GM19239 (cell line): ENCODE data around the gene NUDT3.
"Not testable (repeated sequence)": the region's sequence is repeated elsewhere in the genome, so short reads cannot be mapped to it uniquely, and the experiment has no call there.

Experiments used
- DNase-seq: peaks from one replicate; pipeline ENCODE4 v3.0.0; 2011; ENCODE audit warnings: low spot score; ENCODE audit not compliant: insufficient read length
- FAIRE-seq: peaks from 2 replicates; lab custom pipeline; 2011; peaks lifted over from hg19 to GRCh38; lab: Jason Lieb, UNC

The NUDT3 gene

DNA sequence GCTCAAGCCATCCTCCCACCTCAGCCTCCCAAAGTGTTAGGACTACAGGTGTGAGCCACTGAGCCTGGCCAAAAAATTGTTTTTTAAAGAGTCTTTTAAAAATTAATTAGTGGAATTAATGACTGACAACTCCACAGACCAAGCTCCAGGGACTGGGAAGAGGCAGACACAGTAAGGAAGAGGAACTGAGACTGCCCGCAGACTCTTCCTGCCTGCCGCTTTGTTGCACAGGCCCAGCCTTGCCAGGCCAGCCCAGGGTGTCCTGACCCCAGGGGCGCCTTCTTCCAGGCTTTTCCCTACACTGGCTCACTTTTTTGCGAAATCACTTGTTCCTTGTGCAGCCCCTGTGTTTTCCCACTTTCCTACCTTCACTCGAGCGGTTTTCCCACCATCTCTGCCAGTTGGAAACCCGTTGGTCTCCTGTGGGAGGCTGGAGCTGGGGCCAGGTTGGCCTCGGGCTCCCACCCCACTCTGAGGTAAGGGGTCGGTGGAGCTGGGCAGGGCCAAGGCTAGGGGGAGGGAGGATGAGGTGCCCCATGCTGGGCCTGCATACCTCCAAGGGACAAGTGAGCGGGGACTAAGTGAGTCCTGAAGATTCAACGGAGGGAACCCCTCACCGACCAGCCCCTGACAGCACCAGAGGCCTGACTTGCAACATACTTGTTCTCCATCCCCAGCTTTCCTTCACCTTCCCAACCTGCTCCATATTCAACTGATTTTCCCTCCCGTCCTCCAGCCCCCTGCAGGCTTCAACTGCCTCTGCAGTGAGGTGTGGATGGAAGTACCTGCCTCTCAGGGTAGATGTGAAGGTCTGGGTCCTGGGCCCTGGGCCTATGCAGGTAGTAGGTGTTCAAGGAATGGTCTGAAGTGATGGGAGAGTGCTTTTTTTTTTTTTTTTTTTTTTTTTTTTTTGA is 120.2 kb downstream of the NUDT3 start:
- FAIRE-seq = no peak
- no peak for DNase-seq

DNA sequence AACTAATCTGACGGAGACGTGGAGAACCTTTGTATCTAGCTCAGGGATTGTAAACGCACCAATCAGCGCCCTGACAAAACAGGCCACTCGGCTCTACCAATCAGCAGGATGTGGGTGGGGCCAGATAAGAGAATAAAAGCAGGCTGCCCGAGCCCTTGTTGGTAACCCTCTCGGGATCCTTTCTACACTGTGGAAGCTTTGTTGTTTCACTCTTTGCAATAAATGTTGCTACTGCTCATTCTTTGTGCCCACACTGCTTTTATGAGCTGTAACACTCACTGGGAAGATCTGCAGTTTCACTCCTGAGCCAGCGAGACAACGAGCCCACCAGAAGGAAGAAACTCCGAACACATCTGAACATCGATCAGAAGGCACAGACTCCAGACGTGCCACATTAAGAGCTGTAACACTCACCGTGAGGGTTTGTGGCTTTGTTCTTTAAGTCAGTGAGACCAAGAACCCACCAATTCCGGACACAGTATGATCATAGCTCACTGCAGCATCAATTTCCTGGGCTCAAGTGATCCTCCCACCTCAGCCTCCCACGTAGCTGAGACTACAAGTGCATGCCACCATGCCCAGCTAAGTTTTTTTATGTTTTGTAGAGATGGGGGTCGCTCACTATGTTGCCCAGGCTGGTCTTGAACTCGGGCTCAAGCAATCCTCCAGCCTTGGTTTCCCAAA is 122.7 kb downstream of the NUDT3 start:
- not testable (repeated sequence) for DNase-seq, FAIRE-seq

DNA sequence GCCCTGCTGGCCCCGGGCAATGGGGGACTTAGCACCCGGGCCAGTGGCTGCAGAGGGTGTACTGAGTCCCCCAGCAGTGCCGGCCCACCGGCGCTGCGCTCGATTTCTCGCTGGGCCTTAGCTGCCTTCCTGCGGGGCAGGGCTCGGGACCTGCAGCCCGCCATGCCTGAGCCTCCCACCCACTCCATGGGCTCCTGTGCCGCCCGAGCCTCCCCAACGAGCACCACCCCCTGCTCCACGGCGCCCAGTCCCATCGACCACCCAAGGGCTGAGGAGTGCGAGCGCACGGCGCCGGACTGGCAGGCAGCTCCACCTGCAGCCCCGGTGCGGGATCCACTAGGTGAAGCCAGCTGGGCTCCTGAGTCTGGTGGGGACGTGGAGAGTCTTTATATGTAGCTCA is 123.3 kb downstream of the NUDT3 start:
- FAIRE-seq, DNase-seq: not testable (repeated sequence)

DNA sequence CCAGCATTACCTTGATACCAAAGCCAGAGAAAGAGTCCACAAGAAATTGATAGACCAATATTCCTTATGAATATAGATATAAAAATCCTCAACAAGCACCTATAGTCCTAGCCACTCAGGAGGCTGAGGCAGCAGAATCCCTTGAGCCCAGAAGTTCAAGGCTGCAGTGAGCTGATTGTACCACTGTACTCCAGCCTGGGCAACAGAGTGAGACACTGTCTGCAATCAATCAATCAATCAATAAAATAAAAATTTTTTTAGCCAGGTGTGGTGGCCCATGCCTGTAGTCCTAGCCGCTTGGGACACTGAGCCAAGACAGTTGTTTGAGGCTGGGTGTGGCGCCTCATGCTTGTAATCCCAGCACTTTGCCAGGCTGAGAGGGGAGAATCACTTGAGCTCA is 124.7 kb downstream of the NUDT3 start:
- FAIRE-seq = no peak

DNA sequence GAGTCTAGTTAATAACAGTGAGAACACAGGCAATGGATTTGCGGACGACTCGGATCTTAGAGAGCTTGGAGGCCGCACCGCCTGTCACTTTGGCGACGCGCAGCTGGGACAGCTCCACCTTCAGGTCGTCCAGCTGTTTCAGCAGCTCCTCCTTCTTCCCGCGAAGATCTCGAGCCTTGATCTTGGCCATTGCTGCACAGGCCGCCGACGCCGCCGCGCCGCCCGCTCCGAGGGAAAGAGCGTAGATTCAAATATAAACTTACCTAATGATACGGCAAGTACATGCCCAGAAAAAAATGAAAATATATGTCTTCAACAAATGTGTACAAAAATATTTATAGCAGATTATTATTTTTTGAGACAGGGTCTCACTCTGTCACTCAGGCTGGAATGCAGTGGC is 129.0 kb downstream of the NUDT3 start:
- DNase-seq, FAIRE-seq: not testable (repeated sequence)

More for the DNA sequence above, 124.7 kb downstream of the NUDT3 start:
- no peak for DNase-seq

DNA sequence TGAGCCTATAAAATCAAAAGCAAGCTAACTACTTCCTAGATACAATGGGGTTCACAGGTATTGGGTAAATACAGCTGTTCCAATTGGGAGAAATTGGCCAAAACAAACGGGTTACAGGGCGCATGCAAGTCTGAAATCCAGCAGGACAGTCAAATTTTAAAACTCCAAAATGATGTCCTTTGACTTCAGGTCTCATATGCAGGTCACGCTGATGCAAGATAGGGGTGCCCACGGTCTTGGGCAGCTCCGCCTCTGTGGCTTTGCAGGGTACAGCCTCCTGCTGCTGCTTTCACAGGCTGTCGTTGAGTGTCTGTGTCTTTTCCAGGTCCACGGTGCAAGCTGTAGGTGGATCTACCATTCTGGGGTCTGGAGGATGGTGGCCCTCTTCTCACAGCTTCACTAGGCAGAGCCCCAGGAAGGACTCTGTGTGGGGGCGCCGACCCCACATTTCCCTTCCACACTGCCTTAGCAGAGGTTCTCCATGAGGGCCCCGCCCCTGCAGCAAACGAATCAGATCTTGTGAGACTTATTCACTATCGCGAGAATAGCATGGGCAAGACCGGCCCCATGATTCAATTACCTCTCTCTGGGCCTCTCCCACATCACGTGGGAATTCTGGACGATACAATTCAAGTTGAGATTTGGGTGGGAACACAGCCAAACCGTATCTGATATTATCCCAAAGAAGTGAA is 131.7 kb downstream of the NUDT3 start:
- no peak for FAIRE-seq

DNA sequence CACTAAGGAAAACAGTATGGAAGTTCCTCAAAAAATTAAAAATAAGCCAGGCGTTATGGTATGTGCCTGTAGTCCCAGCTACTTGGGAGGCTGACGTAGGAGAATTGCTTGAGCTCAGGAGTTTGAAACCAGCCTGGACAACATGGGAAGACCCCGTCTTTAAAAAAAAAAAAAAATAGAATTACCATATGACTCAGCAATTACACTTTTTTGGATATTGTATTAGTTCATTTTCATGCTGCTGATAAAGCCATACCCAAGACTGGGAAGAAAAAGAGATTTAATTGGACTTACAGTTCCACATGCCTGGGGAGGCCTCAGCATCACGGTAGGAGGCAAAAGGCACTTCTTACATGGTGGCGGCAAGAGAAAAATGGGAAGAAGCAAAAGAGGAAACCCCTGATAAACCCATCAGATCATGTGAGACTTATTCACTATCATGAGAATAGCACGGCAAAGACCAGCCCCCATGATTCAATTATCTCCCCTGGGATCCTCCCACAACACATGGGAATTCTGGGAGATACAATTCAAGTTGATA is 132.9 kb downstream of the NUDT3 start:
- FAIRE-seq = no peak
- no peak for DNase-seq

More for the DNA sequence above, 131.7 kb downstream of the NUDT3 start:
- DNase-seq = no peak

DNA sequence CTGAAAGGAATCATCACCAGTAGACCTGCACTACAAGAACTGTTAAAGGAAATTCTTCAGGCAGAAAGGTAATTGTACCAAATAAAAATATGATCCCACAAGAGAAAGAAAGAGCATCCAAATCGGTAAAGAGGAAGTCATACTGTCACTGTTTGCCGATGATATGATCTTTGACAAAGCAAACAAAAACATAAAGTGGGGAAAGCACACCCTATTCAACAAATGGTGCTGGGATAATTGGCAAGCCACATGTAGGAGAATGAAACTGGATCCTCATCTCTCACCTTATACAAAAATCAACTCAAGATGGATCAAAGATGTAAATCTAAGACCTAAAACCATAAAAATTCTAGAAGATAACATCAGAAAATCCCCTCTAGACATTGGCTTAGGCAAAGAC is 140.1 kb downstream of the NUDT3 start:
- FAIRE-seq = not testable (repeated sequence)

DNA sequence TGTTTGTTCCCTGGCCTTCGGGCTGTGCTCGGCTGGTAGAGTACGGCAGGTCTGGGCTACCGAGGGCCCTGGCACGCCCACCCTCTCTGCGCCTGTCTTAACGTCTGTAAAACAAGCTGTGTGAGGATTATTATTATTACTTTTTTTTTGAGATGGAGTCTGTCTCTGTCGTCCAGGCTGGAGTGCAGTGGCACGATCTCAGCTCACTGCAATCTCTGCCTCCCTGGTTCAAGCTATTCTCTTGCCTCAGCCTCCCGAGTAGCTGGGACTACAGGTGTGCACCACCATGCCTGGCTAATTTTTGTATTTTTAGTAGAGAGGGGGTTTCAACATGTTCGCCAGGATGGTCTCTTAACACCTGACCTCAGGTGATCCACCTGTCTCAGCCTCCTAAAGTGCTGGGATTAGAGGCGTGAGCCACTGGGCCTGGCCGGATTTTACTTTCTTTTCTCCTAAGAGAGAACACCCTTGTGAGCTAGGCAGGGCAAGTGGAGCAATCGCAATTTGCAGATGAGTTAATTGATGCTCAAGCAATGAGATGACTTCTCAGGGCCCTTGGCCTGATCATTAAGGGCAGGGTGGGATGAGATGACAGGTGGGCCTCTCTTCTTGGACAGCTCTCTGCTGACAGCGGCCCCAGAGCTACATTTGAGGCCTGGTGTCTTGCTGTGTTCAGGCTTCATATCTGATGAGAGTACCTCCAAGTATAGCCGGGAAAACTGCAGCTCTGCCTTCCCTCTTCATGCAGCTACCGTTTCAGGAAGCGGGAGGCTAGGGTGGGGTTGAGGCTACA is 142.8 kb downstream of the NUDT3 start:
- no peak for DNase-seq
- no peak for FAIRE-seq

More for the DNA sequence above, 140.1 kb downstream of the NUDT3 start:
- not testable (repeated sequence) for DNase-seq

DNA sequence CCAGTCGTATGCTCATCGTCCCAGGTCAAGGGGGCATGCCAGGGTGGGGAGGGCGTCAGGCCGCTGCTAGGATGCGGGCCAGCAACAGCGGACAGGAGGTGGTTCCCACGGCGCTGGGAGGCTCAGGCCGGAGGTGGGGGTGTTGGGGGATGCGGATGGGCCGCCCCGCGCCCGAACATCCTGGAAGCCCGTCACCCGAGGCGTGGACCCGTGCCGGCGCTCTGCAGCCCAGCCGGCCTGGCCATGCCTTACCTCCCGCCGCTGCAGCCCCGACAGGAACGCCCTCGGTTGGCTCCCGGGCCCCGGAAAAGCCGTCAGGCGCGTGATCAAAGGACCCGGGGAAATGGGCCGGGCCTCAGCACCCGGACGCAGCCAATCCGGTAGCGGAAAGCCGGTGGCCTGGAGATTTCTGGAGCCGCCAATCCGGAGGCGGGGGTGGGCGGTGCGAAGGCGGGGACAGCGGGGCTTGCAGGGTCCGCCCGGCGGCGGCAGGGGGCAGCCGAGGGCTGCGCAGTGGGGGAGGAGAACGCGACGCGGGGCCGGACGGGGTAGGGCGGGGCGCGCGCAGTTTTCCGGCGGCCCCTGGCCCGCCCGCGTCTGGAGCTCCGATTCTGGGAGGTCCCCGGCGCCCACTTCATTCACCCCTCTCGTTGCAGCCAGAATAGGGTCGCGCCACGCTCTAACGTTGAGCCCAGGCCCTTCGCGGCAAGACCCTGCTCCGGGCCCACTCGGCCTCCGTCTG is 143.6 kb downstream of the NUDT3 start, which contains the start of gene SMIM29:
Gene SMIM29, minus strand, starts transcription at position 280 of the 742 bp plus-strand sequence. CDS start 1,215 bp downstream, outside the sequence.
- peak; percentile 96 for DNase-seq
- peak; percentile 76 for FAIRE-seq

DNA sequence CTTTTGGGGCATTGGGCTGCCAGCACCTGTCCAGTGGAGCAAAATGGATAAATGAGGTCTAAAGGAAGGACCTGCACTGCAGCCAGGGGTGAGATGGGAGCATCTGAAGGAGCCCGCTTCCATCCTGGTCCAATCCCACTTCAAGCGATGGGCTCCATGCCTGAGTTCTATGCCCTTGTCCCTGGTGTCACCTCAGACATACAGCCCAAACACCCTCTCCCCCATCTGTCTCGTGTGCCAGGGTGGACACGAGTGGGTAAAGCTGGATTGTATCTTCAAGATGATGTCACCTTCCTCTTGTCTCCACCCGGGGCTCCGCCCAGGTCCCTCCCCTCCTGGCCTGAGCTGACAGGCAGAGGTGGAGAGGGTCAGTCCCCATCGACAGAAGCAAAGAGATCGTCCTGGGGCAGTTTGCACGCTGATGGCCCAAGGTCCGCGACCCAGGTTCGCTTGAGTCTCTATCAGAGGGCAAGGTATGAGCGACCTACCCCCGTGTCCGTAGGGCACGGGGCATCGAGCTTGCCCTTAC is 144.2 kb downstream of the NUDT3 start:
- DNase-seq (no peak), FAIRE-seq (peak; percentile 21)

DNA sequence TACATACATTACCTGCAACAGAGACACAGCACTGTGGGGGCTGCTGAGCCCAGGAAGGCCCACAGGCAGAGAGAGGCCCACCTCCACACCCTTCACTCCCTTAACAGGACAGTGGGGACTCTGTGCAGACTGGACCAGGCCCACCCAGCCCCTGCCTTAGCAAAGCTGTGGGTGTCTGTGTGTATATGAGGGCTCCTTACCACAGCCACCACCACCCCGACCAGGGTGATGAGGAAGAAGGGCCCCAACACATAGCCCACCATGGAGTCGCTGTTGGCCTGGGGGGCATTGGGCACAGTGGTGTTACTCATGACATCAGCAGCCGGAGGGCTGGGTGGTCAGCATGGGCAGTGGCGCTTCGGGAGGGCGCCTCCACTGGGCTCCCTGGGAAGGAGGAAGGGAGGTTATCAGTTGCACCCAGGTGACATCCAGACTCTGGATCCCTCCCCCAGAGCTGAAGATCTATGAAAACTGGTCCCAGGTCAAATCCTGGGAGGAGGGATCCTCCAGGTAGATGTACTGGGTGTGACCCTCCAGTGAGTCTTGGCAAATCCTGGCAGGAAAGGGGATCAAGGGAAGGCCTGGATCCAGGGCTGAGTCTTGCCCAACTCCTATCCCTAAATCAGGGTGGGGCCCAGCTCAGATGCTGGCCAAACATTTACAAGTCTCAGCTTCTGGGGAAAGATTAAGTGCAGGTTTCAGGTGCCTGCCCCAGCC is 144.8 kb downstream of the NUDT3 start:
- FAIRE-seq (no peak), DNase-seq (no peak)

DNA sequence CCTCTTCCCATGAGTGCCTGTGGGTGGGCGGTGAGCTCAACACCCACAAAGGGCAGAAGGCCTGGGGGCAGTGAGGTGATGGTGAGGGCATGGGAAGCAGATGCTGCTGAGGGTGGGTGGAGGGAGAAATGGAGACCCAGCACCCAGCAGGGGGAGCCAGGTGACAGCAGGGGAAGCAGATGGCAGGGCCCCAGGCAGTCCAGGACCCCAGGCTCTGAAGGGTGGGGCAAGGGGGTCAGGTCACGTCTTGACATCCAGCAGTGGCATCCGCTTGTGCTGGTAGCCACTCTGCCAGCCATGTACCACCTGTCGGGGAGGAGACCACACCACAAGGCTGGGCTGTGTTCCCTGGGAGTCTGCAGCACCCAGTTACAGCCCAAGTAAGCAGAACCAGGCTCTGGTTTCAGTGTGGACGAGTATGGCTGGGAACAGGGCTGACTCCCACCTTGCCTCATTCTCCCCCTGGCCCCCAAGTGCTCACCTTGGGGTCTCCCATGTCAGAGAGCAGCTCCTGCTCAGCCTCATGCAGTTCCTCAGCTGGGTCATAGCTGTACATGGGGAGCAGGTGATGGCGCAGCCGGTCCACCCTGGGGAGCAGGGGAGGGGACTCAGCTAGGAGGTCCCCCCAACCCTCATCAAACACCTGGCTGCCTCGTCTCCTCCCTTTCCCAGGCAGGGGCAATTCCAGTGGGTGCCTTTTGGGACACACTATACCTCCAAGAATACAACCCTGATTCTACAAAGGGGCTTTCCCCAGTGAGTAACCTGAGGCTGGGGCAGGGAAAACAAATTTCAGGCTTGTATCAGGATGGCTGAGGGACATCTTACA is 145.7 kb downstream of the NUDT3 start:
- no peak for FAIRE-seq
- no peak for DNase-seq

DNA sequence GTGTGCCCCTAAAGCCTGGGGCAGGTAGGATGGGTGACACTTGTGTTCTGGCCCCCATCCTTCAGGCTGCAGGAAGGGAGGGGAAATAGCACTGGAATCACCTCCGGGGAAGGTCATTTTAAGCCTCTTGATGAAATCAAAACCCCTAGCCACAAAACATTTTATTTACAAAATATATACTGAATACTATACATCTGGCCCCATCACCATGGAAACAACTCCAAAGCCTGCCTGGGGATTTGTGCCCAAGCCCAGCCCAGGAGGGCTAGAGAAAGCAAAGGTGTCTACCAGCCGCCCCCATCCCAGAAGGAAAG is 146.3 kb downstream of the NUDT3 start:
- FAIRE-seq = no peak
- DNase-seq = no peak

DNA sequence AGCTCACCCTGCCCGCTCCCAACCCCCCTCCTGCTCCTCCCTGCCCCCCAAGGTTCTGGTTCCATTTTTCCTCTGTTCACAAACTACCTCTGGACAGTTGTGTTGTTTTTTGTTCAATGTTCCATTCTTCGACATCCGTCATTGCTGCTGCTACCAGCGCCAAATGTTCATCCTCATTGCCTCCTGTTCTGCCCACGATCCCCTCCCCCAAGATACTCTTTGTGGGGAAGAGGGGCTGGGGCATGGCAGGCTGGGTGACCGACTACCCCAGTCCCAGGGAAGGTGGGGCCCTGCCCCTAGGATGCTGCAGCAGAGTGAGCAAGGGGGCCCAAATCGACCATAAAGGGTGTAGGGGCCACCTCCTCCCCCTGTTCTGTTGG is 146.7 kb downstream of the NUDT3 start:
- DNase-seq, FAIRE-seq: not testable (repeated sequence)

DNA sequence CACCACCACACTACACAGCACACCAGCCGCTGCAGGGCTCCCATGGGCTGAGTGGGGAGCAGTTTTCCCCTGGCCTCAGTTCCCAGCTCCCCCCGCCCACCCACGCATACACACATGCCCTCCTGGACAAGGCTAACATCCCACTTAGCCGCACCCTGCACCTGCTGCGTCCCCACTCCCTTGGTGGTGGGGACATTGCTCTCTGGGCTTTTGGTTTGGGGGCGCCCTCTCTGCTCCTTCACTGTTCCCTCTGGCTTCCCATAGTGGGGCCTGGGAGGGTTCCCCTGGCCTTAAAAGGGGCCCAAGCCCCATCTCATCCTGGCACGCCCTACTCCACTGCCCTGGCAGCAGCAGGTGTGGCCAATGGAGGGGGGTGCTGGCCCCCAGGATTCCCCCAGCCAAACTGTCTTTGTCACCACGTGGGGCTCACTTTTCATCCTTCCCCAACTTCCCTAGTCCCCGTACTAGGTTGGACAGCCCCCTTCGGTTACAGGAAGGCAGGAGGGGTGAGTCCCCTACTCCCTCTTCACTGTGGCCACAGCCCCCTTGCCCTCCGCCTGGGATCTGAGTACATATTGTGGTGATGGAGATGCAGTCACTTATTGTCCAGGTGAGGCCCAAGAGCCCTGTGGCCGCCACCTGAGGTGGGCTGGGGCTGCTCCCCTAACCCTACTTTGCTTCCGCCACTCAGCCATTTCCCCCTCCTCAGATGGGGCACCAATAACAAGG is 147.3 kb downstream of the NUDT3 start:
- not testable (repeated sequence) for FAIRE-seq, DNase-seq
